HG03575 (cell line): ENCODE results near the gene FAM216B.

Experiments used
- ATAC-seq: cut with Tn5 transposase; IDR thresholded peaks from one replicate; pipeline ENCODE4 v1.9.1; 2021; ENCODE audit not compliant: unreplicated experiment, insufficient number of reproducible peaks, low FRiP score; ENCODE audit errors: extremely low read depth

The FAM216B gene

GRCh38 chr13:42781352-42781751 is at the start of gene FAM216B:
FAM216B (plus strand) TSS chr13:42781584; CDS start chr13:42784068, 2,484 bp downstream.
- no peak for ATAC-seq

- no peak for ATAC-seq
Measured at GRCh38 chr13:42732073-42732472, 49.3 kb upstream of the FAM216B start.

- no peak for ATAC-seq
Measured at GRCh38 chr13:42733046-42733445, 48.3 kb upstream of the FAM216B start.

GRCh38 chr13:42735010-42735409 is 46.4 kb upstream of the FAM216B start:
- no peak for ATAC-seq

- ATAC-seq = no peak
Measured at GRCh38 chr13:42740753-42741152, 40.6 kb upstream of the FAM216B start.

GRCh38 chr13:42741914-42742313 is 39.5 kb upstream of the FAM216B start:
- ATAC-seq = no peak

- ATAC-seq = no peak
Measured at GRCh38 chr13:42745655-42746054, 35.7 kb upstream of the FAM216B start.

- ATAC-seq = no peak
Measured at GRCh38 chr13:42746866-42747265, 34.5 kb upstream of the FAM216B start.

- no peak for ATAC-seq
Measured at GRCh38 chr13:42747399-42747873, 33.9 kb upstream of the FAM216B start.

GRCh38 chr13:42750794-42751193 is 30.6 kb upstream of the FAM216B start:
- no peak for ATAC-seq

- no peak for ATAC-seq
Measured at GRCh38 chr13:42751693-42752092, 29.7 kb upstream of the FAM216B start.

GRCh38 chr13:42752731-42753130 is 28.7 kb upstream of the FAM216B start:
- ATAC-seq = no peak

- no peak for ATAC-seq
Measured at GRCh38 chr13:42753697-42754096, 27.7 kb upstream of the FAM216B start.

- no peak for ATAC-seq
Measured at GRCh38 chr13:42754801-42755510, 26.4 kb upstream of the FAM216B start.

- ATAC-seq = no peak
Measured at GRCh38 chr13:42757678-42758420, 23.5 kb upstream of the FAM216B start.

GRCh38 chr13:42758515-42758914 is 22.9 kb upstream of the FAM216B start:
- ATAC-seq = no peak

GRCh38 chr13:42760951-42761350 is 20.4 kb upstream of the FAM216B start:
- ATAC-seq = no peak

GRCh38 chr13:42762251-42762650 is 19.1 kb upstream of the FAM216B start:
- no peak for ATAC-seq

- ATAC-seq = no peak
Measured at GRCh38 chr13:42762917-42763316, 18.5 kb upstream of the FAM216B start.

- no peak for ATAC-seq
Measured at GRCh38 chr13:42766016-42766415, 15.4 kb upstream of the FAM216B start.
